OCI-LY7 (cell line): ENCODE data around the gene SLC25A11.

Experiments
- CTCF ChIP-seq: fragments of 200-600 bp; sonication (generic); conservative IDR thresholded peaks from 2 replicates; pipeline ENCODE4 v1.5.1; 2014; ENCODE audit warnings: mild to moderate bottlenecking, antibody characterized with exemption, low read length, moderate library complexity, mixed read lengths
- EZH2phosphoT487 ChIP-seq: fragments of 200-600 bp; sonication (generic); IDR thresholded peaks from 2 replicates; pipeline ENCODE4 v1.6.1; 2018; ENCODE audit warnings: low read depth, borderline replicate concordance, mild to moderate bottlenecking, mixed run types, antibody characterized with exemption, low read length, moderate library complexity, mixed read lengths

DNA sequence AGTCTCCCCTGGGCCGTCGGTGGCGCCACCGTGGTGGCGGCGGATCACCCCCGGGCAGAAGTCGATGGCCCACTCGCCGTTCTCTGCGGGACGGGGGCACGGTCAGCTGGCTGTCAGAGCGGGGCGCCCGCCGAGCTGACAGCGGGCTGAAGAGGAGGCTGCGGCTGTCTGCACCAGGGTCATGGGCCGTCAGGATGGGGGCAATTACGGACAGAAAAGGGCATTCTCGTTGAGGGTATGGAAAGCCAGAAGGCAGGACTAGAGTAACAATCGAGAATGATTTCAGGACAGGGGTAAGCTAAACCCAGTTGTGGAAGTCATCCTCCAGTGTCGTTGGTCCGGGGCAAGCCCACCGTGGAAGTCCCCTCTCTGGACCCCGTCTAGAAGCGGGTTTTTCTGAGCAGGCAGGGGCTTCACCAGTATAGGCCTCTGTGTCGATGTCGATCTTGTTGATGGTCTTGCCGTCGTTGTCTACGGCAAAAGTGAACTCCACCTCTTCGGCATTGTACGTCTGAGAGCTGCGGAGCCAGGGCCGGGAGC is 38.7 kb downstream of the SLC25A11 start:
- TF ChIP-seq CTCF (no peak), EZH2phosphoT487 (no peak)
